Stimulated activated CD4-positive, alpha-beta T cell treated with anti-CD3 and anti-CD28 coated beads, Interleukin-4, amount 100 ng/mL, for 48 hours (primary cell): ENCODE data around the gene TLK2.
"Not testable (repeated sequence)": the region's sequence is repeated elsewhere in the genome, so short reads cannot be mapped to it uniquely, and the experiment has no call there.

ENCODE experiments used
- DNase-seq, 2 donors: peaks; one replicate each; pipeline ENCODE4 v3.0.0-alpha.2; 2020; ENCODE audit warnings: low read depth in 2 of 2

Gene TLK2

GRCh38 chr17:62478424-62478879 is at the start of gene TLK2:
TLK2 (plus strand) TSS chr17:62478825; CDS start chr17:62481126, 2,301 bp downstream.
- peak; percentile 65 to 70 for DNase-seq

GRCh38 chr17:62435251-62435650 is 43.4 kb upstream of the TLK2 start:
- DNase-seq = not testable (repeated sequence)

- not testable (repeated sequence) for DNase-seq
Measured at GRCh38 chr17:62441181-62441580, 37.4 kb upstream of the TLK2 start.

- no peak for DNase-seq
Measured at GRCh38 chr17:62444063-62444462, 34.6 kb upstream of the TLK2 start.

- DNase-seq = not testable (repeated sequence)
Measured at GRCh38 chr17:62445791-62446190, 32.8 kb upstream of the TLK2 start.

- DNase-seq = not testable (repeated sequence)
Measured at GRCh38 chr17:62452195-62452594, 26.4 kb upstream of the TLK2 start.

- DNase-seq = not testable (repeated sequence)
Measured at GRCh38 chr17:62453041-62453440, 25.6 kb upstream of the TLK2 start.

- not testable (repeated sequence) for DNase-seq
Measured at GRCh38 chr17:62453656-62454055, 25.0 kb upstream of the TLK2 start.

- DNase-seq = not testable (repeated sequence)
Measured at GRCh38 chr17:62454111-62454510, 24.5 kb upstream of the TLK2 start.

- DNase-seq = no peak
Measured at GRCh38 chr17:62456016-62456415, 22.6 kb upstream of the TLK2 start.

GRCh38 chr17:62458483-62458882 is 20.1 kb upstream of the TLK2 start:
- DNase-seq = not testable (repeated sequence)

GRCh38 chr17:62464422-62464821 is 14.2 kb upstream of the TLK2 start:
- not testable (repeated sequence) for DNase-seq

- DNase-seq = not testable (repeated sequence)
Measured at GRCh38 chr17:62465271-62465670, 13.4 kb upstream of the TLK2 start.

GRCh38 chr17:62470666-62471379 is 7.8 kb upstream of the TLK2 start:
- peak; percentile 56 to 64 for DNase-seq

GRCh38 chr17:62471380-62471880 is 7.2 kb upstream of the TLK2 start:
- DNase-seq = not testable (repeated sequence)

GRCh38 chr17:62473030-62473982 is 5.3 kb upstream of the TLK2 start:
- not testable (repeated sequence) for DNase-seq

GRCh38 chr17:62477111-62477510 is 1.5 kb upstream of the TLK2 start:
- DNase-seq = not testable (repeated sequence)

- peak in 1 of 2 donors; percentile 5 for DNase-seq
Measured at GRCh38 chr17:62477718-62478408, 762 bp upstream of the TLK2 start.

- DNase-seq = peak in 1 of 2 donors; percentile 16
Measured at GRCh38 chr17:62478880-62479638, 434 bp downstream of the TLK2 start.

GRCh38 chr17:62479639-62480258 is 1.1 kb downstream of the TLK2 start:
- DNase-seq = not testable (repeated sequence)
